GM06990 (cell line): ENCODE data around the gene SRP19.
"Not testable (repeated sequence)": the region's sequence is repeated elsewhere in the genome, so short reads cannot be mapped to it uniquely, and the experiment has no call there.

Experiments used
- DNase-seq: peaks from one replicate; pipeline ENCODE4 v3.0.0-alpha.2; 2011; ENCODE audit not compliant: insufficient read length; ENCODE audit errors: extremely low read depth
- H3K27me3 ChIP-seq: replicated peaks from 2 replicates; pipeline ENCODE4 v1.6.0; 2011; ENCODE audit warnings: low read length; ENCODE audit not compliant: control insufficient read depth, insufficient read depth
- H3K36me3 ChIP-seq: 2 replicates; pipeline ENCODE4 v1.5.1; 2011; ENCODE audit warnings: low read length; ENCODE audit not compliant: control insufficient read depth, insufficient read depth
- H3K4me3 ChIP-seq: replicated peaks from 2 replicates; pipeline ENCODE4 v1.5.1; 2011; ENCODE audit warnings: low read depth, mild to moderate bottlenecking, control low read depth, low read length
- TF ChIP-seq, protein P1 (sequence below): IDR thresholded peaks from 2 replicates; pipeline ENCODE4 v1.5.1; 2011; ENCODE audit warnings: low read length, control low read depth, mild to moderate bottlenecking, inconsistent platforms; ENCODE audit not compliant: insufficient read depth, poor library complexity, severe bottlenecking

SRP19 gene

DNA sequence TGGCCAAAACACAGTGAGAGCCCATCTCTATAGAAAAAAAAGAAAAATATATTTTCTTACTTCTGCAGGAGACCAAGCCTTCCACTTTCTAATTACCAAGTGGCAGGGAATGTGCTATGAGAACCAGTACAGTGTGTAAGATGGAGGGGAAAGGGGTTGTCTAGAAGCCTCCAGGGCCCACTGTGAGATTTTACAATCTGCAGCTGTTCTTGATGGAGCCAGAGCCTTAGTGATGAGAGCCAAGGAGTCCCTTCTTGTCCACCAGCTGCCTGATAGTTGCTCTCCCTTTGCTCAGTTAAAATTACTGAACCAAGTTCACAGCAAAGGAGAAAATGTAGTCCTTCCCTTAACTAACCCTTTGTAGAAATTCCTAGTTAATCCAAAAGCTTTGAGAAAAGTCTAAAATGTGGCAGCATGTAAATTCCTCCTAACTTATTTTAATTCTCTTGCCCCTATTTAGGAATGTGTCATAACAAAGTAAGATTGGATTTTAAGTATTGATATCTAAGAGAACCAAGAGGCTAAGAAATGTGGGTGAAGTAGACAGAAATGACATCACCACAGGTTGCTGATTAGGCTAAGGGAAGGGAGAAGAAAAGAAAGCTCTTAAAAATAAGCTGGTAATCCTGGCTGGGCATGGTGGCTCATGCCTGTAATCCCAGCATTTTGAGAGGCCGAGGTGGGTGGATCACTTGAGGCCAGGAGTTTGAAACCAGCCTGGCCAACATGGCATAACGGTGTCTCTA lies 19.3 kb downstream of the SRP19 start:
- H3K36me3 ChIP-seq: peaks cover 19% of the 10 kb centered on the region
- TF ChIP-seq, protein P1, sequence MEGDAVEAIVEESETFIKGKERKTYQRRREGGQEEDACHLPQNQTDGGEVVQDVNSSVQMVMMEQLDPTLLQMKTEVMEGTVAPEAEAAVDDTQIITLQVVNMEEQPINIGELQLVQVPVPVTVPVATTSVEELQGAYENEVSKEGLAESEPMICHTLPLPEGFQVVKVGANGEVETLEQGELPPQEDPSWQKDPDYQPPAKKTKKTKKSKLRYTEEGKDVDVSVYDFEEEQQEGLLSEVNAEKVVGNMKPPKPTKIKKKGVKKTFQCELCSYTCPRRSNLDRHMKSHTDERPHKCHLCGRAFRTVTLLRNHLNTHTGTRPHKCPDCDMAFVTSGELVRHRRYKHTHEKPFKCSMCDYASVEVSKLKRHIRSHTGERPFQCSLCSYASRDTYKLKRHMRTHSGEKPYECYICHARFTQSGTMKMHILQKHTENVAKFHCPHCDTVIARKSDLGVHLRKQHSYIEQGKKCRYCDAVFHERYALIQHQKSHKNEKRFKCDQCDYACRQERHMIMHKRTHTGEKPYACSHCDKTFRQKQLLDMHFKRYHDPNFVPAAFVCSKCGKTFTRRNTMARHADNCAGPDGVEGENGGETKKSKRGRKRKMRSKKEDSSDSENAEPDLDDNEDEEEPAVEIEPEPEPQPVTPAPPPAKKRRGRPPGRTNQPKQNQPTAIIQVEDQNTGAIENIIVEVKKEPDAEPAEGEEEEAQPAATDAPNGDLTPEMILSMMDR: no peak
- H3K4me3 ChIP-seq: no peak overlapping the region
- no peaks in the 10 kb centered on the region for H3K27me3 ChIP-seq
- DNase-seq: no peak

DNA sequence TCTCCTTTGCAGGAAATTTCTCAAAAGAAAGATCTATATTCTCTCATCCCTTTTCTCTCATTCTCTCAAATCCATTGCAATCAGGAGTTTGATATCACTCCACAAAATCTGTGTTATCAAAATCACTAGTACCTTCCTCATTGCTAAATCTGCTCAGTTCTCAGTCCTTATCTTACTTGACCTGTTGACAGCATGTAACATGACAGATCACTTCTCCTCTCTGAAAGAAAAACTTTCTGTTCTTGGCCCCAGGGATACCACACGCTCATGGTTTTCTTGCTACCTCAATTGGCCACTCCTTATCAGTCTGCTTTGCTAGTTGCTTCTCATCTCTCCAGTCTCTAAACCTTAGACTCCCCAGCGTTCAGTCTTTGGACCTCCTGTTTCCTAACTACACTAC lies 22.1 kb downstream of the SRP19 start:
- peaks cover 29% of the 10 kb centered on the region for H3K36me3 ChIP-seq
- TF ChIP-seq, protein P1: no peak
- no peaks in the 10 kb centered on the region for H3K27me3 ChIP-seq
- H3K4me3 ChIP-seq: no peak overlapping the region
- no peak for DNase-seq

DNA sequence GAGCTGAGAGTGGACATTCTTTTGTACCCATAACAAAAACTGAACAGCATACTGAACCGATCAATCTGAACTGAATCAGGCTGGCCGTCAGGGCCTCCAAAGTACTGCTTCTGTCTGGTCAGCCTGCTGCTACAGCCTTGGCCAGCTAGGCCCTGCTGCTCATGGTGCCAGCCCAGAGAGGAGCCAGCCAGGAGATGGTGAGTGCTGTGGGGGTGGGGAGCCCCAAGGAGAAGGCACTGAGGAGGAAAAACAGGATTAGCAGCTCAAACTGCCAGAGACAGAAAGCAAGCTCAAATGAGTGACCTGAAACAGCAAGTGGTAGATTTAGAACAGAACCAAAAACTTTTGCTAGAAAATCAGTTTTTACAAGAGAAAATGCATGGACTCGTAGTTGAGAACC lies 23.9 kb downstream of the SRP19 start:
- no peak for DNase-seq
- H3K36me3 ChIP-seq: peaks cover 29% of the 10 kb centered on the region
- no peaks in the 10 kb centered on the region for H3K27me3 ChIP-seq
- TF ChIP-seq, protein P1: no peak
- no peak overlapping the region for H3K4me3 ChIP-seq

DNA sequence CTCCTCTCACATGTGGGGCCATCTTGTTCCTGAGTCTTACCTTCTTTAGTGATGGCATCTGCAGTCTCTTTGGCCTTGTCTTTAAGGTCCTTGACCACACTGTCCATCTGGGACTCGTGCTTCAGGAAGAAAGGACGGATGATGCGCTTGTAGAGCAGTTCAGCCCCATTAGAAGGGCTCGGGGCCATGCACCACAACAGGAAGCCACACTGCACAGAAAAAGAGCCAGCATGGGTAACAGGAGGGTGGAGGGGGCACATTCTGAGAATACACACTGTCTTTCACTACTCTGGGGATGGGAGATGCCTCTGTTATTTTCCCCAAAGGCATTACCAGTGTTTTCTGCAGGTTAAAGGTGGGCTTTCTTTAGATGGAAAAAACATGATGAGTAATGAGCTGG lies 25.9 kb downstream of the SRP19 start:
- TF ChIP-seq, protein P1: no peak
- Histone ChIP-seq H3K27me3 (no peaks in the 10 kb centered on the region), H3K36me3 (peaks cover 26% of the 10 kb centered on the region), H3K4me3 (no peak overlapping the region)
- no peak for DNase-seq

DNA sequence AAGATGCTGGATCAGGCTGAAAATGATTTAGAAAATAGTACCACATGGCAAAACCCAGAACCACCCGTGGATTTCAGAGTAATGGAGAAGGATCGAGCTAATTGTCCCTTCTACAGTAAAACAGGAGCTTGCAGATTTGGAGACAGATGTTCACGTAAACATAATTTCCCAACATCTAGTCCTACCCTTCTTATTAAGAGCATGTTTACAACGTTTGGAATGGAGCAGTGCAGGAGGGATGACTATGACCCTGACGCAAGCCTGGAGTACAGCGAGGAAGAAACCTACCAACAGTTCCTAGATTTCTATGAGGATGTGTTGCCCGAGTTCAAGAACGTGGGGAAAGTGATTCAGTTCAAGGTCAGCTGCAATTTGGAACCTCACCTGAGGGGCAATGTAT lies 31.0 kb downstream of the SRP19 start:
- H3K36me3 ChIP-seq, H3K4me3 ChIP-seq, H3K27me3 ChIP-seq, DNase-seq: not testable (repeated sequence)

DNA sequence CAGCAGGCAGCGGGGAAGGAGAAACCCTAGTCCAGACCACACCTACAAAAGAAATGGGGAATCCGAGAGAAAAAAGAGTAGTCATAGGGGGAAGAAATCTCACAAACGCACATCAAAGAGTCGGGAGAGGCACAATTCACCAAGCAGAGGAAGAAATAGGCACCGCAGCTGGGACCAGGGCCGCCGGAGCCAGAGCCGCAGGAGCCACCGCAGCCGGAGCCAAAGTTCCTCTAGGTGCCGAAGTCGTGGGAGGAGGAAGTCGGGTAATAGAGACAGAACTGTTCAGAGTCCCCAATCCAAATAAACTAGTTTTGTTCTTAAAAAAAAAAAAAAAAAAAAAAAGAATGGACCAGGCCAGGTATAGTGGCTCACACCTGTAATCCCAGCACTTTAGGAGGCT lies 31.7 kb downstream of the SRP19 start:
- DNase-seq: no peak
- peaks cover 2% of the 10 kb centered on the region for H3K36me3 ChIP-seq
- H3K27me3 ChIP-seq: no peaks in the 10 kb centered on the region
- H3K4me3 ChIP-seq: no peak overlapping the region
- TF ChIP-seq, protein P1: no peak
